HCT116 (cell line): ENCODE measurements around the gene SEBOX.

Experiments used
- EZH2 ChIP-seq: fragments of 200-600 bp; sonication (generic); IDR thresholded peaks from 2 replicates; pipeline ENCODE4 v1.6.1; 2017; ENCODE audit warnings: antibody characterized with exemption, mixed run types
- FOSL1 ChIP-seq: IDR thresholded peaks from 2 replicates; pipeline ENCODE4 v1.6.1; 2012; ENCODE audit warnings: low read depth
- POLR2A ChIP-seq: IDR thresholded peaks from 2 replicates; pipeline ENCODE4 v1.7.0; 2011; ENCODE audit warnings: borderline replicate concordance; ENCODE audit not compliant: insufficient read depth, insufficient read length; ENCODE audit errors: extremely low read depth
- POLR2AphosphoS5 ChIP-seq: IDR thresholded peaks from 2 replicates; pipeline ENCODE4 v1.6.1; 2011; ENCODE audit warnings: mild to moderate bottlenecking, low read depth, low read length, moderate library complexity
- TCF7L2 ChIP-seq: IDR thresholded peaks from 2 replicates; pipeline ENCODE4 v1.7.0; 2011; ENCODE audit warnings: borderline replicate concordance, inconsistent platforms; ENCODE audit not compliant: insufficient read depth, insufficient read length; ENCODE audit errors: extremely low read depth
- ZFX ChIP-seq: fragments of 450-650 bp; IDR thresholded peaks from 2 replicates; pipeline ENCODE4 v1.6.1; 2017
- ZNF274 ChIP-seq: fragments of 200-500 bp; sonication (Bioruptor generic); IDR thresholded peaks from 2 replicates; pipeline ENCODE4 v1.6.1; 2014; ENCODE audit warnings: mild to moderate bottlenecking, low read depth, low read length, inconsistent platforms
- TF ChIP-seq, protein P1 (sequence below): IDR thresholded peaks from 2 replicates; pipeline ENCODE4 v1.6.1; 2012
- TF ChIP-seq, protein P2 (sequence below), 3 experiments: fragments of 200-600 bp in 1 of 3; sonication (generic) in 1 of 3; IDR thresholded peaks in 2 of 3; conservative IDR thresholded peaks in 1 of 3; 2 replicates each; pipeline ENCODE4 v1.5.1; 2012 to 2017; ENCODE audit warnings: low read depth in 2 of 3, low read length in 2 of 3, antibody characterized with exemption in 1 of 3, borderline replicate concordance in 1 of 3, control low read depth in 1 of 3, mild to moderate bottlenecking in 1 of 3, mixed read lengths in 1 of 3, mixed run types in 1 of 3, moderate library complexity in 1 of 3; ENCODE audit not compliant: insufficient read depth in 1 of 3
- TF ChIP-seq, protein P3 (sequence below): IDR thresholded peaks from 2 replicates; pipeline ENCODE4 v1.6.1; 2011; ENCODE audit warnings: mild to moderate bottlenecking, low read length, moderate library complexity; ENCODE audit not compliant: insufficient replicate concordance; ENCODE audit errors: extremely low read depth
- TF ChIP-seq, protein P4 (sequence below): IDR thresholded peaks from 2 replicates; pipeline ENCODE4 v1.6.1; 2012
- TF ChIP-seq, protein P5 (sequence below): IDR thresholded peaks from 2 replicates; pipeline ENCODE4 v1.6.1; 2012; ENCODE audit warnings: low read depth

DNA sequence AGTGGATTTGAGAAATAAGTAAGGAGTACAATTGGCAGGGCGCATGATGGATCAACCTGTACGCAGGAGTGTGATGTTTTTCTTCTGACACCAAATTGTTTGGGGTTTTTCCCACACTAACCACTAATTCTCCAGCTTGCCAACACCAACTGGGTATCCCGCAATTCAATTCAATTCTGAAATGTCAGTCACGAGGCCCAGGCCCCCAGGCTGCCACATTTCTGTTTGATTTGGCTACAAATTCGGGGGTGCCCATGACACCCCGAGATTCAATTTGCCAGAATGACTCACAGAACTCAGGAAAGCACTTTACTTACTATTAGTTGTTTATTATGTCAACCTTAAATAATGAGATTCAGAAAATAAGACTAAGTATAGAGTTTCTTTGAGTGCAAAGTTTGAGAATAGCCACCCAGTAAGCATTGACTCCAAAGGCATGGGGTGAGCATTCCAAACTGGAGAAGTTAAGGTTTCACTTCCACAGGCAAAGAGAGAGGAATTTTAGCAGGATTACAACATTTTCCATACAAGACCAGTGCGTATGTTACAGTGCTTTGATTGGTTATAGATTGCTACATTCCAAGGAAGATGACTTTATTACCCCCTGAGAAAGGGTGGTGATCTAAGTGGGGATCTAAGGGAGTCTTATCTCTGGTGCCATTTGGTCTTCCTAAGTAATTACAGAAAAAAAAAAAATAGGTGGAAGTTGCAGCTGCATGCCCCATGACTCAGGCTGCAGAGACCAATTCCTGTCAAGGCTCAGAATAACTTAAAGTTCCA lies 29.5 kb upstream of the SEBOX start:
- TF ChIP-seq, protein P1, sequence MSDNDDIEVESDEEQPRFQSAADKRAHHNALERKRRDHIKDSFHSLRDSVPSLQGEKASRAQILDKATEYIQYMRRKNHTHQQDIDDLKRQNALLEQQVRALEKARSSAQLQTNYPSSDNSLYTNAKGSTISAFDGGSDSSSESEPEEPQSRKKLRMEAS = no peak
- TF ChIP-seq FOSL1 = no peak
- TF ChIP-seq, protein P2, sequence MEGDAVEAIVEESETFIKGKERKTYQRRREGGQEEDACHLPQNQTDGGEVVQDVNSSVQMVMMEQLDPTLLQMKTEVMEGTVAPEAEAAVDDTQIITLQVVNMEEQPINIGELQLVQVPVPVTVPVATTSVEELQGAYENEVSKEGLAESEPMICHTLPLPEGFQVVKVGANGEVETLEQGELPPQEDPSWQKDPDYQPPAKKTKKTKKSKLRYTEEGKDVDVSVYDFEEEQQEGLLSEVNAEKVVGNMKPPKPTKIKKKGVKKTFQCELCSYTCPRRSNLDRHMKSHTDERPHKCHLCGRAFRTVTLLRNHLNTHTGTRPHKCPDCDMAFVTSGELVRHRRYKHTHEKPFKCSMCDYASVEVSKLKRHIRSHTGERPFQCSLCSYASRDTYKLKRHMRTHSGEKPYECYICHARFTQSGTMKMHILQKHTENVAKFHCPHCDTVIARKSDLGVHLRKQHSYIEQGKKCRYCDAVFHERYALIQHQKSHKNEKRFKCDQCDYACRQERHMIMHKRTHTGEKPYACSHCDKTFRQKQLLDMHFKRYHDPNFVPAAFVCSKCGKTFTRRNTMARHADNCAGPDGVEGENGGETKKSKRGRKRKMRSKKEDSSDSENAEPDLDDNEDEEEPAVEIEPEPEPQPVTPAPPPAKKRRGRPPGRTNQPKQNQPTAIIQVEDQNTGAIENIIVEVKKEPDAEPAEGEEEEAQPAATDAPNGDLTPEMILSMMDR (IDR thresholded peaks at IDR 0.05 in 2 of 3, conservative IDR thresholded peaks at IDR 0.05 in 1 of 3; ENCODE audit: borderline replicate concordance in 1 of 3, insufficient read depth in 1 of 3, low read depth in 2 of 3, low read length in 2 of 3) = no peak
- no peak for TF ChIP-seq POLR2A
- no peak for TF ChIP-seq POLR2AphosphoS5
- no peak for TF ChIP-seq ZNF274
- no peak for TF ChIP-seq EZH2
- no peak for TF ChIP-seq ZFX
- TF ChIP-seq, protein P3, sequence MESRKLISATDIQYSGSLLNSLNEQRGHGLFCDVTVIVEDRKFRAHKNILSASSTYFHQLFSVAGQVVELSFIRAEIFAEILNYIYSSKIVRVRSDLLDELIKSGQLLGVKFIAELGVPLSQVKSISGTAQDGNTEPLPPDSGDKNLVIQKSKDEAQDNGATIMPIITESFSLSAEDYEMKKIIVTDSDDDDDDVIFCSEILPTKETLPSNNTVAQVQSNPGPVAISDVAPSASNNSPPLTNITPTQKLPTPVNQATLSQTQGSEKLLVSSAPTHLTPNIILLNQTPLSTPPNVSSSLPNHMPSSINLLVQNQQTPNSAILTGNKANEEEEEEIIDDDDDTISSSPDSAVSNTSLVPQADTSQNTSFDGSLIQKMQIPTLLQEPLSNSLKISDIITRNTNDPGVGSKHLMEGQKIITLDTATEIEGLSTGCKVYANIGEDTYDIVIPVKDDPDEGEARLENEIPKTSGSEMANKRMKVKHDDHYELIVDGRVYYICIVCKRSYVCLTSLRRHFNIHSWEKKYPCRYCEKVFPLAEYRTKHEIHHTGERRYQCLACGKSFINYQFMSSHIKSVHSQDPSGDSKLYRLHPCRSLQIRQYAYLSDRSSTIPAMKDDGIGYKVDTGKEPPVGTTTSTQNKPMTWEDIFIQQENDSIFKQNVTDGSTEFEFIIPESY = no peak
- no peak for TF ChIP-seq TCF7L2
- TF ChIP-seq, protein P4, sequence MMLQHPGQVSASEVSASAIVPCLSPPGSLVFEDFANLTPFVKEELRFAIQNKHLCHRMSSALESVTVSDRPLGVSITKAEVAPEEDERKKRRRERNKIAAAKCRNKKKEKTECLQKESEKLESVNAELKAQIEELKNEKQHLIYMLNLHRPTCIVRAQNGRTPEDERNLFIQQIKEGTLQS = no peak
- TF ChIP-seq, protein P5, sequence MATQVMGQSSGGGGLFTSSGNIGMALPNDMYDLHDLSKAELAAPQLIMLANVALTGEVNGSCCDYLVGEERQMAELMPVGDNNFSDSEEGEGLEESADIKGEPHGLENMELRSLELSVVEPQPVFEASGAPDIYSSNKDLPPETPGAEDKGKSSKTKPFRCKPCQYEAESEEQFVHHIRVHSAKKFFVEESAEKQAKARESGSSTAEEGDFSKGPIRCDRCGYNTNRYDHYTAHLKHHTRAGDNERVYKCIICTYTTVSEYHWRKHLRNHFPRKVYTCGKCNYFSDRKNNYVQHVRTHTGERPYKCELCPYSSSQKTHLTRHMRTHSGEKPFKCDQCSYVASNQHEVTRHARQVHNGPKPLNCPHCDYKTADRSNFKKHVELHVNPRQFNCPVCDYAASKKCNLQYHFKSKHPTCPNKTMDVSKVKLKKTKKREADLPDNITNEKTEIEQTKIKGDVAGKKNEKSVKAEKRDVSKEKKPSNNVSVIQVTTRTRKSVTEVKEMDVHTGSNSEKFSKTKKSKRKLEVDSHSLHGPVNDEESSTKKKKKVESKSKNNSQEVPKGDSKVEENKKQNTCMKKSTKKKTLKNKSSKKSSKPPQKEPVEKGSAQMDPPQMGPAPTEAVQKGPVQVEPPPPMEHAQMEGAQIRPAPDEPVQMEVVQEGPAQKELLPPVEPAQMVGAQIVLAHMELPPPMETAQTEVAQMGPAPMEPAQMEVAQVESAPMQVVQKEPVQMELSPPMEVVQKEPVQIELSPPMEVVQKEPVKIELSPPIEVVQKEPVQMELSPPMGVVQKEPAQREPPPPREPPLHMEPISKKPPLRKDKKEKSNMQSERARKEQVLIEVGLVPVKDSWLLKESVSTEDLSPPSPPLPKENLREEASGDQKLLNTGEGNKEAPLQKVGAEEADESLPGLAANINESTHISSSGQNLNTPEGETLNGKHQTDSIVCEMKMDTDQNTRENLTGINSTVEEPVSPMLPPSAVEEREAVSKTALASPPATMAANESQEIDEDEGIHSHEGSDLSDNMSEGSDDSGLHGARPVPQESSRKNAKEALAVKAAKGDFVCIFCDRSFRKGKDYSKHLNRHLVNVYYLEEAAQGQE = no peak
